Panc1 (cell line): ENCODE measurements around the gene FHL1. TPM values are rescaled to one million over a fixed set of nuclear protein-coding genes. Genes with fewer than 3 reads are reported as not detected.

Experiments
- ATAC-seq: fragments of 200-7000 bp; cut with Tn5 transposase; 2 replicates; pipeline ENCODE4 v1.9.1; 2020; ENCODE audit warnings: mild to moderate bottlenecking, moderate library complexity
- BruUV-seq: library from RNA; stranded (reverse); fragments of 400-500 nt; replicated peaks from 2 replicates; lab custom pipeline; 2021; lab: Mats Ljungman, UMichigan
- CTCF ChIA-PET: fragments of 300-600 bp; sonication (Branson Sonifier 250); formaldehyde crosslinking; loops from one replicate; lab custom pipeline; 2022; ENCODE audit warnings: antibody characterized with exemption; lab: Charles Lee
- POLR2A ChIA-PET: fragments of 300-600 bp; sonication (Branson Sonifier 250); formaldehyde crosslinking; loops from one replicate; lab custom pipeline; 2022; ENCODE audit warnings: antibody characterized with exemption; lab: Charles Lee
- DNase-seq: peaks from one replicate; pipeline ENCODE4 v3.0.0-alpha.2; 2010; ENCODE audit warnings: low read depth, low spot score
- H3K27ac ChIP-seq: 2 replicates; pipeline ENCODE4 v1.5.1; 2011; ENCODE audit warnings: mild to moderate bottlenecking, low read length, inconsistent platforms
- H3K27me3 ChIP-seq: fragments of 200-500 bp; sonication (Bioruptor generic); 2 replicates; pipeline ENCODE4 v1.6.0; 2014; ENCODE audit warnings: low read length, inconsistent platforms; ENCODE audit not compliant: control insufficient read depth, insufficient read depth
- H3K36me3 ChIP-seq: fragments of 200-500 bp; sonication (Bioruptor generic); 2 replicates; pipeline ENCODE4 v1.5.1; 2014; ENCODE audit warnings: inconsistent platforms, mild to moderate bottlenecking, low read length, moderate library complexity; ENCODE audit not compliant: control insufficient read depth, insufficient read depth
- H3K4me1 ChIP-seq: 2 replicates; pipeline ENCODE4 v1.5.1; 2011; ENCODE audit warnings: inconsistent platforms, mild to moderate bottlenecking, low read length, moderate library complexity; ENCODE audit not compliant: control insufficient read depth, insufficient read depth
- H3K4me3 ChIP-seq, 2 experiments: 2 replicates each; pipeline ENCODE4 v1.5.1; 2011 to 2012; ENCODE audit warnings: low read depth in 2 of 2, low read length in 2 of 2, mild to moderate bottlenecking in 2 of 2, inconsistent platforms in 1 of 2, moderate library complexity in 1 of 2
- H3K9me3 ChIP-seq: fragments of 200-500 bp; sonication (Bioruptor generic); 2 replicates; pipeline ENCODE4 v1.5.1; 2014; ENCODE audit warnings: low read depth, mild to moderate bottlenecking, inconsistent platforms, low read length, moderate library complexity; ENCODE audit not compliant: control insufficient read depth, insufficient read depth
- POLR2AphosphoS5 ChIP-seq: IDR thresholded peaks from 2 replicates; pipeline ENCODE4 v1.6.1; 2012; ENCODE audit warnings: mild to moderate bottlenecking, low read depth, low read length, moderate library complexity
- SIN3A ChIP-seq: IDR thresholded peaks from 2 replicates; pipeline ENCODE4 v1.6.1; 2012; ENCODE audit warnings: low read depth, mild to moderate bottlenecking, low read length, moderate library complexity, borderline replicate concordance; ENCODE audit not compliant: insufficient read depth
- TCF7L2 ChIP-seq: IDR thresholded peaks from 2 replicates; pipeline ENCODE4 v1.6.1; 2011; ENCODE audit warnings: mild to moderate bottlenecking, low read depth, low read length, inconsistent platforms
- in situ Hi-C: cut with HindIII; loops from 2 replicates; pipeline ENCODE4 v1.10.0; 2016; ENCODE audit warnings: low sequenced_read_pairs, low pct_unique_long_range_greater_than_20kb
- intact Hi-C: fragments of 100-400 bp; cut with micrococcal nuclease; formaldehyde crosslinking; loops from one replicate; pipeline ENCODE4 v1.10.0; 2022; ENCODE audit not compliant: unreplicated experiment
- total RNA-seq: library from RNA; stranded (reverse); gene quantifications from one replicate; pipeline ENCODE4 v1.2.1, GENCODE V29; 2021; ENCODE audit not compliant: unreplicated experiment
- TF ChIP-seq, protein P1 (sequence below): fragments of 450-650 bp; IDR thresholded peaks from 2 replicates; pipeline ENCODE4 v1.5.1; 2017; ENCODE audit warnings: mild to moderate bottlenecking
- TF ChIP-seq, protein P2 (sequence below), 2 experiments: IDR thresholded peaks; 2 replicates each; pipeline ENCODE4 v1.6.1; 2011 to 2012; ENCODE audit warnings: low read depth in 2 of 2, control low read depth in 1 of 2, low read length in 1 of 2, mild to moderate bottlenecking in 1 of 2, moderate library complexity in 1 of 2; ENCODE audit not compliant: insufficient read depth in 1 of 2

Gene FHL1
- total RNA-seq, 1 experiment from 2014 or later, result 67.9 TPM

DNA sequence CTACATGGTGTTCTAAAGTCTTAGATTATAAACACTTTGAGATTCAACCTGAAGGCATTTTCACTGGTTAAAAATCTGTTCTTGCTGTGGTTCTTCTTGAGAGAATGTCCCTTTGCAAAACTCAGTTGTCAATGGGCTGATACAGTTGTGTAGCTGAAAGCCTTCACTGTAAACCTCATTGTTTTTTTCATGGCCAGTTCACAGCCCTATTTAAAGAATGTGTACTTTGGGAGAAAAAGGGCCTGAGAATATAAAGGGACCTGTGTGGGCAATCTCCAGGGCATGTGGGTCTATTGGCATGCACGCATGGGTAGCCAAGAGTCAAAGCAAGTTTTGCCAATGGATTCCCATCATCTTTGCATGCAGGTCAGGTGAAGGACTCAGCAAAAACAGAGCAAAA is 111.6 kb downstream of the FHL1 start:
- no TSS peak for BruUV-seq
- in situ Hi-C loops, result no loop called here
- H3K27me3 ChIP-seq, result no peaks in the 10 kb centered on the region
- H3K4me3 ChIP-seq, result no peak overlapping the region
- DNase-seq (no peak), ATAC-seq (no peak)
- ChIA-PET CTCF (no interaction called here), POLR2A (no interaction called here)
- H3K27ac ChIP-seq, result no peak overlapping the region
- TF ChIP-seq, protein P1, sequence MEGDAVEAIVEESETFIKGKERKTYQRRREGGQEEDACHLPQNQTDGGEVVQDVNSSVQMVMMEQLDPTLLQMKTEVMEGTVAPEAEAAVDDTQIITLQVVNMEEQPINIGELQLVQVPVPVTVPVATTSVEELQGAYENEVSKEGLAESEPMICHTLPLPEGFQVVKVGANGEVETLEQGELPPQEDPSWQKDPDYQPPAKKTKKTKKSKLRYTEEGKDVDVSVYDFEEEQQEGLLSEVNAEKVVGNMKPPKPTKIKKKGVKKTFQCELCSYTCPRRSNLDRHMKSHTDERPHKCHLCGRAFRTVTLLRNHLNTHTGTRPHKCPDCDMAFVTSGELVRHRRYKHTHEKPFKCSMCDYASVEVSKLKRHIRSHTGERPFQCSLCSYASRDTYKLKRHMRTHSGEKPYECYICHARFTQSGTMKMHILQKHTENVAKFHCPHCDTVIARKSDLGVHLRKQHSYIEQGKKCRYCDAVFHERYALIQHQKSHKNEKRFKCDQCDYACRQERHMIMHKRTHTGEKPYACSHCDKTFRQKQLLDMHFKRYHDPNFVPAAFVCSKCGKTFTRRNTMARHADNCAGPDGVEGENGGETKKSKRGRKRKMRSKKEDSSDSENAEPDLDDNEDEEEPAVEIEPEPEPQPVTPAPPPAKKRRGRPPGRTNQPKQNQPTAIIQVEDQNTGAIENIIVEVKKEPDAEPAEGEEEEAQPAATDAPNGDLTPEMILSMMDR, result no peak
- no peak for TF ChIP-seq TCF7L2
- TF ChIP-seq, protein P2, sequence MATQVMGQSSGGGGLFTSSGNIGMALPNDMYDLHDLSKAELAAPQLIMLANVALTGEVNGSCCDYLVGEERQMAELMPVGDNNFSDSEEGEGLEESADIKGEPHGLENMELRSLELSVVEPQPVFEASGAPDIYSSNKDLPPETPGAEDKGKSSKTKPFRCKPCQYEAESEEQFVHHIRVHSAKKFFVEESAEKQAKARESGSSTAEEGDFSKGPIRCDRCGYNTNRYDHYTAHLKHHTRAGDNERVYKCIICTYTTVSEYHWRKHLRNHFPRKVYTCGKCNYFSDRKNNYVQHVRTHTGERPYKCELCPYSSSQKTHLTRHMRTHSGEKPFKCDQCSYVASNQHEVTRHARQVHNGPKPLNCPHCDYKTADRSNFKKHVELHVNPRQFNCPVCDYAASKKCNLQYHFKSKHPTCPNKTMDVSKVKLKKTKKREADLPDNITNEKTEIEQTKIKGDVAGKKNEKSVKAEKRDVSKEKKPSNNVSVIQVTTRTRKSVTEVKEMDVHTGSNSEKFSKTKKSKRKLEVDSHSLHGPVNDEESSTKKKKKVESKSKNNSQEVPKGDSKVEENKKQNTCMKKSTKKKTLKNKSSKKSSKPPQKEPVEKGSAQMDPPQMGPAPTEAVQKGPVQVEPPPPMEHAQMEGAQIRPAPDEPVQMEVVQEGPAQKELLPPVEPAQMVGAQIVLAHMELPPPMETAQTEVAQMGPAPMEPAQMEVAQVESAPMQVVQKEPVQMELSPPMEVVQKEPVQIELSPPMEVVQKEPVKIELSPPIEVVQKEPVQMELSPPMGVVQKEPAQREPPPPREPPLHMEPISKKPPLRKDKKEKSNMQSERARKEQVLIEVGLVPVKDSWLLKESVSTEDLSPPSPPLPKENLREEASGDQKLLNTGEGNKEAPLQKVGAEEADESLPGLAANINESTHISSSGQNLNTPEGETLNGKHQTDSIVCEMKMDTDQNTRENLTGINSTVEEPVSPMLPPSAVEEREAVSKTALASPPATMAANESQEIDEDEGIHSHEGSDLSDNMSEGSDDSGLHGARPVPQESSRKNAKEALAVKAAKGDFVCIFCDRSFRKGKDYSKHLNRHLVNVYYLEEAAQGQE (IDR thresholded peaks at IDR 0.05; ENCODE audit: insufficient read depth in 1 of 2, low read depth in 2 of 2, low read length in 1 of 2), result no peak
- no peak for TF ChIP-seq POLR2AphosphoS5
- no peak for TF ChIP-seq SIN3A
- no peaks in the 10 kb centered on the region for H3K9me3 ChIP-seq
- H3K36me3 ChIP-seq, result no peaks in the 10 kb centered on the region
- H3K4me1 ChIP-seq, result no peaks in the 10 kb centered on the region
- intact Hi-C loops, result no loop called here

DNA sequence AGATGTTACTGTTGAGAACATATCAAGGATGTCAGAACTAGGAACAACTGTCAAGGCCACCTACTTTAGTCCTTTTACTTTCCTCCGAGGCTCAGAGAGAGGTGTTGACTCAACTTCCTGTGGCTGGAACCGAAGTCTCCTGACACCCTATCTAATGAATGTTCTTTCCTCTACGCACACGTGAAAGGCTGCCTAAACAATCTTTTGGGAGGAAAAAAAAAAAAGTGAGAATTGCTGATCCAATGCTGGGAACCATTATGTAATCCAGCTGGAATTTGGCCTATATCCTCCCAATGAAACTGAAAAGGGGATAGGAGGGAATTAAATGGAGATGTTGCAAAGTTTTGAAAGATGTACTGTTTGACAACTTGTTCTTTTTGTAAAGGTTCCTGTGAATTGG is 112.2 kb downstream of the FHL1 start:
- BruUV-seq, result no TSS peak
- DNase-seq (no peak), ATAC-seq (no peak)
- Histone ChIP-seq H3K9me3 (no peaks in the 10 kb centered on the region), H3K36me3 (no peaks in the 10 kb centered on the region), H3K4me3 (no peak overlapping the region), H3K4me1 (no peaks in the 10 kb centered on the region), H3K27me3 (no peaks in the 10 kb centered on the region), H3K27ac (no peak overlapping the region)
- TF ChIP-seq, protein P2 (IDR thresholded peaks at IDR 0.05; ENCODE audit: insufficient read depth in 1 of 2, low read depth in 2 of 2, low read length in 1 of 2), result no peak
- TF ChIP-seq POLR2AphosphoS5 (no peak), TCF7L2 (no peak), SIN3A (no peak)
- TF ChIP-seq, protein P1, result no peak
- in situ Hi-C loops (no loop called here), intact Hi-C loops (no loop called here)
- POLR2A ChIA-PET, result no interaction called here
- CTCF ChIA-PET, result no interaction called here
